PC-9 (cell line): ENCODE data around the gene TRABD2B. TPM values are rescaled to one million over a fixed set of nuclear protein-coding genes. Genes with fewer than 3 reads are reported as not detected.

Experiments used
- BruUV-seq: library from RNA; stranded (reverse); fragments of 400-500 nt; replicated peaks from 2 replicates; lab custom pipeline; 2021; lab: Mats Ljungman, UMichigan
- CTCF ChIA-PET: fragments of 300-600 bp; sonication (Branson Sonifier 250); formaldehyde crosslinking; loops from one replicate; lab custom pipeline; 2022; ENCODE audit warnings: antibody characterized with exemption; lab: Charles Lee
- POLR2A ChIA-PET: fragments of 300-600 bp; sonication (Branson Sonifier 250); formaldehyde crosslinking; loops from one replicate; lab custom pipeline; 2022; ENCODE audit warnings: antibody characterized with exemption; ENCODE audit not compliant: unreplicated experiment; lab: Charles Lee
- DNase-seq, 2 experiments: peaks; one replicate each; pipeline versions ENCODE4 v3.0.0 to v3.0.0-alpha.2; 2015 to 2022; ENCODE audit warnings: mixed read lengths in 1 of 2
- H2AFZ ChIP-seq: fragments of 200-600 bp; sonication (generic); 2 replicates; pipeline ENCODE4 v1.8.1; 2017; ENCODE audit warnings: antibody characterized with exemption
- H3F3A ChIP-seq: fragments of 200-600 bp; sonication (generic); 2 replicates; pipeline ENCODE4 v1.8.1; 2017; ENCODE audit warnings: antibody characterized with exemption, mild to moderate bottlenecking, low read depth; ENCODE audit not compliant: insufficient read depth
- H3K27ac ChIP-seq: fragments of 200-600 bp; sonication (generic); 2 replicates; pipeline ENCODE4 v1.6.1; 2016; ENCODE audit warnings: mixed run types
- H3K27me3 ChIP-seq: fragments of 200-600 bp; sonication (generic); 2 replicates; pipeline ENCODE4 v1.6.1; 2016; ENCODE audit warnings: low read depth, mixed run types; ENCODE audit not compliant: insufficient read depth
- H3K36me3 ChIP-seq: fragments of 200-600 bp; sonication (generic); 2 replicates; pipeline ENCODE4 v1.6.1; 2016; ENCODE audit warnings: low read depth, mixed run types
- H3K4me1 ChIP-seq: fragments of 200-600 bp; sonication (generic); replicated peaks from 2 replicates; pipeline ENCODE4 v1.6.1; 2016; ENCODE audit warnings: mixed run types; ENCODE audit not compliant: insufficient read depth
- H3K4me2 ChIP-seq: fragments of 200-600 bp; sonication (generic); 2 replicates; pipeline ENCODE4 v1.6.1; 2017; ENCODE audit warnings: mixed run types
- H3K4me3 ChIP-seq: fragments of 200-600 bp; sonication (generic); 2 replicates; pipeline ENCODE4 v1.6.1; 2016; ENCODE audit warnings: mixed run types
- H3K79me2 ChIP-seq: fragments of 200-600 bp; sonication (generic); 2 replicates; pipeline ENCODE4 v1.6.1; 2017; ENCODE audit warnings: low read depth, mixed run types
- H3K9me2 ChIP-seq: fragments of 200-600 bp; sonication (generic); 2 replicates; pipeline ENCODE4 v1.8.1; 2017; ENCODE audit warnings: mild to moderate bottlenecking; ENCODE audit not compliant: insufficient read depth
- H3K9me3 ChIP-seq: fragments of 200-600 bp; sonication (generic); 2 replicates; pipeline ENCODE4 v1.8.1; 2016; ENCODE audit warnings: low read depth; ENCODE audit not compliant: insufficient read depth
- H4K20me1 ChIP-seq: fragments of 200-600 bp; sonication (generic); 2 replicates; pipeline ENCODE4 v1.8.1; 2017; ENCODE audit not compliant: insufficient read depth
- EZH2 ChIP-seq: fragments of 200-600 bp; sonication (generic); IDR thresholded peaks from 2 replicates; pipeline ENCODE4 v1.8.0; 2017; ENCODE audit warnings: antibody characterized with exemption, low read depth
- intact Hi-C: fragments of 100-400 bp; cut with micrococcal nuclease; formaldehyde crosslinking; loops from one replicate; pipeline ENCODE4 v1.10.0; 2022; ENCODE audit not compliant: unreplicated experiment
- total RNA-seq: library from RNA; stranded (reverse); gene quantifications from 2 replicates; pipeline ENCODE4 v1.2.3, GENCODE V29; 2021
- TF ChIP-seq, protein P1 (sequence below): fragments of 200-600 bp; sonication (generic); conservative IDR thresholded peaks from 2 replicates; pipeline ENCODE4 v1.6.1; 2017; ENCODE audit warnings: mixed run types, antibody characterized with exemption, mild to moderate bottlenecking, moderate library complexity

The TRABD2B gene
- total RNA-seq, 1 experiment from 2014 or later, result not detected

DNA sequence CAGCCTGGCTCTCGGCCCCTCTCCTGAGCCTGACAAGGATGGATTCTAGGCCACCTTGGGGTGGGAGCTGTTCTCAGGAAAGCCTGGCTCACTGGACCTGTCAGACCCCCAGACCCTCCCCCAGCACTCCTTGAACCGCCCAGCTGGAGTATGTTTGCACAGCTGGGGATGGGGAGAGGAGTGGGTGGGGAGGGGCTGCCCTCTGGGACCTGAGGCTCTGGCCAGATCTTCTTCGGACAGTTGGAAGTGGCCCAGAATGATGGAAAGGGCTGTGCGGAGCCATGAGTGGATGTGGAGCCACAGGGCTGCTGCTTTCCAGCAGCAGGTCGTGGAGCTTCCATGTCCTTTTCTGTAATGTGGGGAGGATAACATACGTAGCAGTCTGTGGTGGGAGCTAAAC, 43.0 kb upstream of the TRABD2B start:
- no peak overlapping the region for H3K27ac ChIP-seq

DNA sequence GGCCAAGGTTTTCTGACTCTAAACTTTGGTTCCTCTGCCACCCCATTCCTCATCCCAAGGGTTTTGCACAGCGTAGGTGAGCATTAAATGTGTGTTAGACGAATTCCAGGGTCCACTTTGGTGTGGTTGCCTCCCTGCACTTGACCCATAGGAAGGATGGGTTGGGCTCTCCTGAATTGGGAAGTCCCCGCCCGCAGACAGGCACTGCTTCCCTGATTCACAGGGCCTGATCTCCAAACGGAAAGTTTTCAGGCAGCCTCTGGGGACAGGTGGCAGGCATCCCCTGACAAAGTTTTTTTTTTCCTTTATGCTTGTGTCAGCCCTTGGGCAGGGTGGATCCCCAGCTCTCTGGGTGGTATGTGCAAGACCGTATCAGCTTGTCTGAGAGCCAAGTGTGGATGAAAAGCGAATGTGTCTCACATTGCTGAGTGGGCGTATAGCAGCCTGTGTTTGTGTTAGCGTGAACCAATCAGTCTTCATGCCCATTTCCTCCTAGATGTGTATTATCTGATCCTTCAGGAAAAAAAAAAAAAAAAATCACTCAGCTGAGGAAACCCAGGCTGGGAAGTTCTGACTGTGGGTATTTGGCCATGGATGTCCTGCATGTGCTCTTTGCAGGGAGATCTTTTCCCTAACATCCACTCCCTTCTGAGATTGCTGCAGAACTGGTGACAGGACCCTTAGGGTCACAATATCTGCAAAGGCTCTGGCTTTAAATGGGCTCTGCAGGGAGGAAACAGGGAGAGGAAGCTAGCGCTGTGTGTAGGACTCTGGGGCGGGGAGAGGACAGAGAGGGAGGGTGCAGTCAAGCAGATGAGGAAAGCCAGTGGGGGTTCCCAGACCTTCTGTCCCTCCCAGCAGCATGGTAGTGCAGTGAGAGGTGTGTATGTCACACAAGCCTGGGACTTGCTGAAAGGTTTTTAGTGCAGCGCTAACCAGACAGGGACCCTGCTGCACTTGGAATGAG, 42.2 kb upstream of the TRABD2B start:
- ChIA-PET CTCF (no interaction called here), POLR2A (no interaction called here)
- Histone ChIP-seq H3K4me2 (no peak overlapping the region), H3F3A (no peaks in the 10 kb centered on the region), H4K20me1 (no peaks in the 10 kb centered on the region), H2AFZ (no peak overlapping the region), H3K4me1 (no peaks in the 10 kb centered on the region), H3K9me2 (no peaks in the 10 kb centered on the region), H3K36me3 (no peaks in the 10 kb centered on the region), H3K27ac (no peak overlapping the region), H3K9me3 (no peaks in the 10 kb centered on the region), H3K27me3 (no peaks in the 10 kb centered on the region), H3K4me3 (no peak overlapping the region), H3K79me2 (no peaks in the 10 kb centered on the region)
- intact Hi-C loops, result no loop called here
- DNase-seq, result no peak
- BruUV-seq, result no TSS peak
- TF ChIP-seq, protein P1, sequence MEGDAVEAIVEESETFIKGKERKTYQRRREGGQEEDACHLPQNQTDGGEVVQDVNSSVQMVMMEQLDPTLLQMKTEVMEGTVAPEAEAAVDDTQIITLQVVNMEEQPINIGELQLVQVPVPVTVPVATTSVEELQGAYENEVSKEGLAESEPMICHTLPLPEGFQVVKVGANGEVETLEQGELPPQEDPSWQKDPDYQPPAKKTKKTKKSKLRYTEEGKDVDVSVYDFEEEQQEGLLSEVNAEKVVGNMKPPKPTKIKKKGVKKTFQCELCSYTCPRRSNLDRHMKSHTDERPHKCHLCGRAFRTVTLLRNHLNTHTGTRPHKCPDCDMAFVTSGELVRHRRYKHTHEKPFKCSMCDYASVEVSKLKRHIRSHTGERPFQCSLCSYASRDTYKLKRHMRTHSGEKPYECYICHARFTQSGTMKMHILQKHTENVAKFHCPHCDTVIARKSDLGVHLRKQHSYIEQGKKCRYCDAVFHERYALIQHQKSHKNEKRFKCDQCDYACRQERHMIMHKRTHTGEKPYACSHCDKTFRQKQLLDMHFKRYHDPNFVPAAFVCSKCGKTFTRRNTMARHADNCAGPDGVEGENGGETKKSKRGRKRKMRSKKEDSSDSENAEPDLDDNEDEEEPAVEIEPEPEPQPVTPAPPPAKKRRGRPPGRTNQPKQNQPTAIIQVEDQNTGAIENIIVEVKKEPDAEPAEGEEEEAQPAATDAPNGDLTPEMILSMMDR, result no peak
- no peak for TF ChIP-seq EZH2

More for the DNA sequence above, 43.0 kb upstream of the TRABD2B start:
- H3K4me3 ChIP-seq, result no peak overlapping the region
- no peaks in the 10 kb centered on the region for H3K27me3 ChIP-seq
- H3K4me1 ChIP-seq, result no peaks in the 10 kb centered on the region
- no peak overlapping the region for H3K4me2 ChIP-seq
- ChIA-PET POLR2A (no interaction called here), CTCF (no interaction called here)
- H3K9me3 ChIP-seq, result no peaks in the 10 kb centered on the region
- TF ChIP-seq, protein P1, result no peak
- TF ChIP-seq EZH2, result no peak
- no peaks in the 10 kb centered on the region for H3K9me2 ChIP-seq
- H3F3A ChIP-seq, result no peaks in the 10 kb centered on the region
- intact Hi-C loops, result no loop called here
- no TSS peak for BruUV-seq
- H3K79me2 ChIP-seq, result no peaks in the 10 kb centered on the region
- H4K20me1 ChIP-seq, result no peaks in the 10 kb centered on the region
- H3K36me3 ChIP-seq, result no peaks in the 10 kb centered on the region
- no peak overlapping the region for H2AFZ ChIP-seq
- no peak for DNase-seq

DNA sequence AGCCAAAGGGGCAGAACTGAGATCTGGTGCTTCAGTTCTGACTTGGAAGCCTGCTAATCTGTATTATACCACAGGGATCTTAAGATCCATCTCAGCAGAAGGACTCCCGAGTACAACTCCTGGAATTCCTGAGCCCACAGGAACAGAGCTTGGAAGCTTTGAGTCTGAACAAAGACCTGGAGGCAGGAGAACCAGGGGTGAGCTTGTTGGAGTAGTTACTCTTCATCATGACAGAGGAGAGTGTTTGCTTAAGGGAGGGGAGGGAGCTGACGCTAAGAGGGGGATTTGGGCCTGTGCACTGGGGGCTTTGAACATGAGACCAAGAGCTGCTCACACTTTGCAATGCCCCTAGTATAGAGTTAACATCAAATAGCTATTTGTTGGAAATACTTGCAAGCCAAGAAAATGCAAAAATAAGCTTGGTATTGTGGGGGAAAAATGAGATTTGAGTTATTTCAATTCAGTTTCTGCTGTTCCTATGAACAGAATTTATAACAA, 41.1 kb upstream of the TRABD2B start:
- intact Hi-C loops, result no loop called here
- no peaks in the 10 kb centered on the region for H3F3A ChIP-seq
- ChIA-PET POLR2A (no interaction called here), CTCF (no interaction called here)
- no peaks in the 10 kb centered on the region for H3K4me1 ChIP-seq
- no peaks in the 10 kb centered on the region for H3K36me3 ChIP-seq
- H3K79me2 ChIP-seq, result no peaks in the 10 kb centered on the region
- no peak for TF ChIP-seq EZH2
- TF ChIP-seq, protein P1, result no peak
- H3K27ac ChIP-seq, result no peak overlapping the region
- H3K9me3 ChIP-seq, result no peaks in the 10 kb centered on the region
- peaks cover 4% of the 10 kb centered on the region for H4K20me1 ChIP-seq
- H3K4me2 ChIP-seq, result no peak overlapping the region
- BruUV-seq, result no TSS peak
- H3K27me3 ChIP-seq, result no peaks in the 10 kb centered on the region
- no peak overlapping the region for H2AFZ ChIP-seq
- no peaks in the 10 kb centered on the region for H3K9me2 ChIP-seq
- H3K4me3 ChIP-seq, result no peak overlapping the region
- no peak for DNase-seq
